GM18867 (cell line): ENCODE data around the gene PIAS2.
"Not testable (repeated sequence)": the region's sequence is repeated elsewhere in the genome, so short reads cannot be mapped to it uniquely, and the experiment has no call there.

Experiments
- ATAC-seq: cut with Tn5 transposase; IDR thresholded peaks from one replicate; pipeline ENCODE4 v1.9.1; 2021; ENCODE audit warnings: mild to moderate bottlenecking, moderate library complexity; ENCODE audit not compliant: unreplicated experiment

Gene PIAS2, protein sequence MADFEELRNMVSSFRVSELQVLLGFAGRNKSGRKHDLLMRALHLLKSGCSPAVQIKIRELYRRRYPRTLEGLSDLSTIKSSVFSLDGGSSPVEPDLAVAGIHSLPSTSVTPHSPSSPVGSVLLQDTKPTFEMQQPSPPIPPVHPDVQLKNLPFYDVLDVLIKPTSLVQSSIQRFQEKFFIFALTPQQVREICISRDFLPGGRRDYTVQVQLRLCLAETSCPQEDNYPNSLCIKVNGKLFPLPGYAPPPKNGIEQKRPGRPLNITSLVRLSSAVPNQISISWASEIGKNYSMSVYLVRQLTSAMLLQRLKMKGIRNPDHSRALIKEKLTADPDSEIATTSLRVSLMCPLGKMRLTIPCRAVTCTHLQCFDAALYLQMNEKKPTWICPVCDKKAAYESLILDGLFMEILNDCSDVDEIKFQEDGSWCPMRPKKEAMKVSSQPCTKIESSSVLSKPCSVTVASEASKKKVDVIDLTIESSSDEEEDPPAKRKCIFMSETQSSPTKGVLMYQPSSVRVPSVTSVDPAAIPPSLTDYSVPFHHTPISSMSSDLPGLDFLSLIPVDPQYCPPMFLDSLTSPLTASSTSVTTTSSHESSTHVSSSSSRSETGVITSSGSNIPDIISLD

DNA sequence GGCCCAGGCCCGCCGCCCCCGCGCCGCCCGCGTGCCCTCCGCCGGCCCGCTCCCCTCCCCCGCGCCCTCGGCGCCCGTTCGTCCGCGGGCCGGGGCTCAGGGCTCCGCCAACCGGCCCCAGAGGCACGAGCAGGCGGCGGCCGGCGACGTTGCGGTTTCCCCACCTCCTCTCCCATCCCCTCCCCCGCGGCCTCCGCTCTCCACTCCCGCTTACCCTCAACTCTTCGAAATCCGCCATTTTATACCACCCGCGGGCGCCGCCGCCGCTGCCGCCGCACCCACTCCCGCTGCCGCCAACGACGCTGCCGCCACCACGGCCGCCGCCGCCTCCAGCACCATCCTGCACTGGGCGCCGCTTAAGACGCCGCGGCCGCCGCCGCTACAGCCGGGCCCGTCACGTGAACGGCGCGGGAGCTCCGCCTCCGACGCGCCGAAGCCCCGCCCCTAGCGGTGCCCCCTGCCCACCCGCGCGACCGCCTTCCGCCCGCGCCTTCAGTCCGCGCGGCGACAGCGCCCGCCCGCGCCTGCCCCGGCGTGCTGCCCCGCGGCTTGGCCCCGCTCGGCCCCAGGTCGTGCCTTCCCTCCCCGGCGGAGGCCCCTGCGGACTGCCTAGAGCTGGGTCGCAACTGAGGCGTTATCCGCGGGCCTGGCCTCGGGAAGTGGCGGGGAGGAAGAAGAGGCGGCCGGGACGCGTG is at the start of gene PIAS2, which contains the start of gene KATNAL2:
Gene PIAS2, minus strand, starts transcription at position 400 of the 695 bp plus-strand sequence. Its CDS starts 162 bp downstream, at position 238.
Gene KATNAL2, plus strand, starts transcription at position 495 of the 695 bp plus-strand sequence. CDS start 29,271 bp downstream, outside the sequence.
- peak; percentile 86 for ATAC-seq

DNA sequence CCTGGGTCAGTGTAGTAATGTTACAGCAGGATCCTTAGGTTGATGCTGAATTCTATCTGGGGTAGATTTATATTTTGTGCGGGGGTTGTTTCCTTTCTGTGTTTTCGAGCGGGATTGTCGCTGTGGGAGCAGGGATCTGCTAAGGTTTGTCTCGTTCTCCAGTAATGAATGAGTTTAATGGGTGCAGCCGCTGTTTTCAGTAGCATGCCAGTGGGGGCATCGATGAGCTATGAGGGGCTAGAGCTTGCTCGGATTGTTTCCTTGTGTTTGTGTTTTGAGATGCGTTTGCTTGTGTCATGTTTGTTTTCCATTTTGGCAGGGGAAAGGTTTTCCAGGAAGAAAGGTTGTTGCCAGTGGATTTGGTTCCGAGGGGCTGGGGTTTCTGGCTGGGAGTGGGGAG is 49.0 kb upstream of the PIAS2 start:
- not testable (repeated sequence) for ATAC-seq

DNA sequence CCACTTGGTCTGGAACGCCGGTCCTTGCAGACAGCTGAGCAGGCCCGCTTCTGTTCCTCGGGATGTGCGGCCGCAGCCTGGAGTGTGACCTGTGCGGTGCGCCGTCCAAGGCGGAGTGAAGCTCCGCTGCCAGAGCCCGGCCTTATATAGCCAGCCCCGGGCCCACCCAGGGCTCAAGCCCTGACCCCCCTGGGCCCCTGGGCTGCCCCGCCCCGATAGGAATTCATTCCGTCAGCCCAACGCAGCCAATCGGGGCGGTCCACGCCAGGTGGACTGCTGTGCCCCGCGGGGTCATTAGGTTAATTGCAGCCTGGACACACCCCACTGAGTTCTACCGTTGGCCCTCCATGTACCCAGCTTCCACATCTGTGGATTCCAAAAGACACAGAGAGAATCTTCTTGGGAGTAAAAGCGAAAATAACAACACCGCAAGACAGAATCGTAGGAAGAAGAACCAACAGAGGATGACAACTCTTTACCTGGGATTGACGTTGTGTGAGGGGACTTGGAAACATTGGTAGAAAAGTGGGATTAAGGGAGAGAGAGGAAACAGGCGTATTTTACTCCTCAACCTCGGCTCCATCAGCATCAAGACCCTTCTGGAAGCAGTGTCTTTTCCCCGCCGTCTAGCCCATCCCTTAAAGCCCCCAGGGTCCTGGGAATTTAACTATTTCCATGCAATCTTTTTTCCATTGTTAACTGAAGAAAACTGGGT is 47.4 kb upstream of the PIAS2 start:
- ATAC-seq, result not testable (repeated sequence)

DNA sequence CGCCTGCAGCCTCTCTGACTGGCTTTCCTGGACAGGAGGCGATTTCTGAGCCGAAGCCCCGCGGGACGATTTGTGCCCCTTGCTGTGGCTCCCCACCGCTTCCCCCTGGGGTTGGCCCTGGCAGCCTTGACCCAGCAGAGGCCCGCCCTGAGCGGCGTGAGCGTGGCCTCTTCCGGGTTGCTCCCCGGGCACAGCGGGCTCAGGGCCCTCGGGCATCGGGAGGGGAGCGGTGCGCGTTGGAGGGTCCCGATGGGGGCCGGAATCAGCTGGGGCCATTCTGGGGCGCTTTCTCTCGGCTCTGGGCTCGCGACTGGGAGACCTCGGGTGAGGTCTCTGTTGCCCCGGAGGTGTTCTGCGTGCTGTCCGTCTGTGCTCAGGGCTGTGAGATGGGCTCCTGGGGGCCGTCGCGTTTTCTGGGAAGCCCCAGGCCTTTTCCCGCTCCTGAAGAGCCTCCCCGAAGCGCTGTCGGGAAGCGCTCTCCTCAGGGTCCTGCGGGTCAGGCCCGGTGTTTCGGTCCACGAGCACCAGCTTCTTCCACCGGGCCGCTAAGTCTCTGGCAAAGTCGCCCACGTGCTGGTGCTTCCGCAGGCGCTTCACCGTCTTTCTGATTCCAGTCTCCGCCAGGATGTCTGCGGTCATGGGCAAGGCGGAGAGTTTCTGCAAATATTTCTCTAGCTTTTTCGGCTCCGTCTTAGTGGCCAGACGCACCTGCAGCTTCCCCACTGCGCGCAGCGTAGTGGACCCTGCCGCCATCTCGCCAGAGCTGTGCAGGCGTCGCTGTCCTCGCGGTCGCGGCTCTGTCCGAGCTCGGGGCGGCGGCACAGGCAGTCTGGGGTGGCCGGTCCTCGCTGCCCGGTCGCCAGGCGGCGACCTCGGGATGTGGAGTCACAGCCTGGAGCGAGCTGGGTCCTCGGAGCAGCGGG is 46.6 kb upstream of the PIAS2 start:
- not testable (repeated sequence) for ATAC-seq

DNA sequence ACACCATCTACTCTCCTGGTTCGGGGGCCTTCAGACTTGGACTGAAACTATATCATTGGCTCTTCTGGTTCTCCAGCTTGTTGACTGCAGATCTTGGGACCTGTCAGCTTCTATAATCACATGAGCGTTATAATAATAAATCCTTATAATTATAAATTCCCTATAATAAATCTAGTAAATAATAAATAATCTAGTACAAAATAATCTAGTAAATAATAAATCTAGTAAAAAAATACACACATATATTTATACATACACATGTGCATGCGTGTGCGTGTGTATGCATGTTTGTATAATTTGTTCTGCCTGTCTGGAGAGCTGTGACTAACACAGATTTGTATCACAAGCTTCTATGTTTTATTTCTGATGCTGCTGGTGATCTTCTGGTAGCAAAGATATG is 40.9 kb upstream of the PIAS2 start:
- ATAC-seq, result no peak

DNA sequence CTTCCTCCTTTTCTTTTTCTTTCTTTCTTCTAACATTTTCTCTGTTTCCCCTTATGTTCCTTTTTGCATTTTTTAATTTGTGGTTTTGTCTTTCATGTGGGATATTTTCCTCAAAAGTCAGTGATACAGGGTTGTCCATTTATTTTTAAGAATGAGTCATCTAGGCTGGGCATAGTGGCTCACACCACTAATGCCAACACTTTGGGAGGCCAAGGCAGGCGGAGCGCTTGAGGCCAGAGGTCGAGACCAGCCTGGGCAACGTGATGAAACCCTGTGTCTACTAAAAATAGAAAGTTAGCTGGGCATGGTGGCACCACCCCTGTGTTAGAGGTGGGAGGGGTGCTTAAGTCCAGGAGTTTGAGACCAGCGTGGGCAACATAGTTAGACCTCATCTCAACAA is 35.9 kb upstream of the PIAS2 start:
- no peak for ATAC-seq

DNA sequence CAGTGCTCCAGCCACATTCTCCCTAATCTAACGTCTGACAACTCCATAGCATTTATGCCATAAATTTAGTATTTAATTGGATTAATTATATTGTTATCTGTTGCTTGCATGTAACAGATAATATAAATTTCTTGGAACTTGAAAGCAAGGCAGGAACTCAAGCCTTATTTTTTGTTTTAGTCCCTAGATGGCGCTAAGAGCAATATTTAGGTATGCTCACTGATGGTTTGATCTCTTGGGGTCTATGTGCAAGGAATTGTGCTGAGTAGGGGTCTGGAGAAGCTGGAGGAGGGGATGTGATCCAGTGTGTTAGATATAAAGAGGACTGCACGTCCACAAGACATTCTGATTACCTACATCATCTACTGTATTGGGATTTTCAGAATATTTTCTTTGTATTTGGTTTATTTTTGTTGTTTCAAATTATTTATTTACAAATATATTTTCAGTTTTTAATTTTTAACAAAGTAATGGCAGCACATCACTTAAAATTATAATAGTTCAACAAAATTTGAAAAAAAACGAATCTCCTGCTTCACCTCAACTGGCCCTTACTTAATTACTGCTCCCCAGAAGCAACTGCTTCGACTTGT is 32.9 kb upstream of the PIAS2 start:
- no peak for ATAC-seq

DNA sequence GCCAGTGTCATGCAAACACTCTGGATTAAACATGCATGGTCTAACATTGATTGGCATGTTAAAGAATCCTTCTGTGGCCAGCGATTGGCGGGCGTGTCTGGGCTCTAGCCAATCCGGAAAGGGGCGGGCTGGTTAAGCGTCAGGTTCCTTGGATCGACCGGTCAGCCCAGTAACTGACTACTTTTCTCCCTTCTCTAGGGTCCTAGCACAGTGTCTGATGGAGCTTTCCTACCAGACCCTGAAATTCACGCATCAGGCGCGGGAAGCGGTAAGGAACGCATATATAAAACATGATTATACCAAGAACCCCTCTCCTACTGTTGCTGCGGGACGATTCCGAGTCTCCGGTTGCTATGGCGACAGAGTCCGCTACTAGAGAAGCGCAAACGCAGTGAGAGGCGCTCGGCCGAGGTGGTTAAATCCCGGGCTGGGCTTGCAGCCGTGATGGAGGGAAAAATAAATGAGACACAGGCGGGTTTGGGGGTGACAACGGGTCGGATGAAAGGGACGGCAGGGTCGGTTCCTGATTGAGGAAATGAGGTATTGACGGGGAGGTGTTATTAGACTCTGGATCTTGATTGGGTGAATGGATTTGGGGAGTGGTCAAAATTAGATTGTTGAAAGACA is 29.5 kb upstream of the PIAS2 start:
- peak; percentile 98 for ATAC-seq

DNA sequence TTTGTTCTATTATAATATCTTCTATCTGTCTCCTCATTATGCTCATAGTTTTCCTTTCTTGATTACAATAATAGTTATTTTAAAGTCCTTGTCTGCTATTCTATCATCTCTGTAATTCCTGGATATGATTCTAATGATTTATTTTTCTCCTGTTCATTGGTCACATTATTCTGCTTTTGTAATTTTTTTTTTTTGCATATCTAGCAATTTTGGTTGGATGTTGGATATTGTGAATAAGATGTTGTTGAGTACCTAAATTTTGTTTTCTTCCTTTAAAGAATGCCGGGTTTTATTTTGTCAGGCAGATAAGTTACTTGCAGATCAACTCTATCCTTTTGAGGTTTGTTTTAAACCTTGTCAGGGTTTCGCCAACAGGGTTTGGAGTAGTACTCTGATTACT is 25.3 kb upstream of the PIAS2 start:
- ATAC-seq, result no peak

DNA sequence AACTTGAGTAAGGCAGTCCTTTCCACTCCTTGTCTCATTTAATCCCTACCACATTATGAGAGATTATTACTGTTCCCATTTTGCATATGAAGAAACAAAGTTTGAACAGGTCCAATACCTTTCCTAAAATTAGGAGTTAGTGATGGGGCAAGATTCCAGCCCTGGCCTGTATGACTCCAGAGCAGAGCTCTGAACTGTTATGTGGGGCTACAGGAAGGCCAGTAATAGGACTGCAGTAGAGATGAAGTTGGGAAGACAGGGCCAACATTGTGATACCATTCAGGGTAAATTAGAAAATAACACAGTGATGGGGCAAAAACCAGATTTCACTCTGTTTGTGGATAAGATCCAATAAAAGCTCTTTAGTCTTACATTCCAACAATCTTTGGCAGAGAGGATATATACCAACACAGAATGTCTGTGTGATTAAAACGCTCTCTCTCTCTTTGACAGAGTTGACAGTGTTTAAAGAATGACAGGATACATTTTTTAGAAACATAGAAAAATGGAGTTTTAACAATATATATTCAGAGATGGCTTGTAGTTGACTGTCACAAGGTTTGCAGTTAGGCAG is 22.8 kb upstream of the PIAS2 start:
- no peak for ATAC-seq

DNA sequence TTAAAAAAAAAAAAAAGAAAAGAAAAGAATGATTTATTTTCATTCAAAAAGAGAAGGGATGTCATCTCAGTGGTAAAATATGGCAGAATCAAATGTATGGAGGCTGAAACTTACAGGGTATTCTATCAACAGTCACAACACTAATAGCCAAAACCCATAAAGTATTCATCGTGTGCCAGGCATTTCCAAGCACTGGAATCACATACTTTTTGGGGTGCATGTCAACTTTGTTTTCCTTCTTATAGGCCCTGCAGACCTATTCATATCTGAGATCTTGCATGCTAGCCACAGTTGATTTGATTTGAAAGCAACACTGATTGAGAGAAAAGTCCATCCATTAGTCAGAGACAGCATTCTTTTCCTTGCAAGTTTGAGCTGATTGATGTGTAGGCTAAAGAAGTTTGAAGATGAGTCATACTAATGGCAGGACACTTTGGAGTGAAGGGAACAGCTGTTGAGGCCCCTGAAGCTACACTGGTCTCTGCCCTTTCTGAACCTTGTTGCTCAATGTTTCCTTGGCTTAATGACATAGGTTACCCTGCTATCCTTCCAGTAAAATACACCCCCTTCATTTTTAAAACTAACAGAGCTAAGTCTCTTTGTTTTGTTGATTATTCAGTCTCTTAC is 22.1 kb upstream of the PIAS2 start:
- no peak for ATAC-seq

DNA sequence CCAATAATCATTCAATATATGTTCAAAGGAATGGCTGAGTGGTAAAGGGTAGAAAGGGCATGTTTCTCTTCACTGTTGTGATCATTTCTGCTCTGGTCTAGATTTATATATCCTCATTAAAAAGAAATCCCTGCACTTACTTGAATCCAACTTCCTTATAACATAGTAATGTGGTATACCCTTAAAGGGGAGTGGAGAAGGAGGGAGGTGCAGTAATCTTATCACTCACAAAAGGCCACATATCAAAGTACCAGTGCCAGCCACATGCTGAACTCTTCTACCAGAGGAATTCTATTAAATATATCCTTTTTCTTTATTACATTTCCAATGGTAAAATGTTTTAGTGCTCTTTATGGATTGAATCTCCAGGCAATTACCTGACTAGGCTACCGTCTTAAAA is 3.3 kb upstream of the PIAS2 start:
- ATAC-seq, result no peak

DNA sequence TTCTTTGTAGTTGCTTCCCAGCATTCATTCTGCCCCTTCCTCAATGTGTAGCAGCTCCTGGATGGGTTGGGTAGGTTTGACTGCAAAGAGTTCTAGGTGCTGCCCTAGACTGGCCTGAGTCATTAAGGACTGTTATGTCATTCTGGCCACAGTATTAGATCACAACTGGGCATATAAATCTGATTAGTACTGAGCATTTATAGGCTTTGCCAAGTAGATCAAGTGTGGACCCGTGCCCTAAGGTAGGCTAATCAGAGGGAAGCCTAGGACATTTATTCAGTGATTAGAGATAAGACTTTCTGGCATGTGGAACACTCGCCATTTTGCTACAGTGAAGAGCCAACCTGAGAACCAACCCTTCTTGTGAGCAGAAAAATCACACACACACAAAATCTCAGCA is 2.8 kb upstream of the PIAS2 start:
- no peak for ATAC-seq

DNA sequence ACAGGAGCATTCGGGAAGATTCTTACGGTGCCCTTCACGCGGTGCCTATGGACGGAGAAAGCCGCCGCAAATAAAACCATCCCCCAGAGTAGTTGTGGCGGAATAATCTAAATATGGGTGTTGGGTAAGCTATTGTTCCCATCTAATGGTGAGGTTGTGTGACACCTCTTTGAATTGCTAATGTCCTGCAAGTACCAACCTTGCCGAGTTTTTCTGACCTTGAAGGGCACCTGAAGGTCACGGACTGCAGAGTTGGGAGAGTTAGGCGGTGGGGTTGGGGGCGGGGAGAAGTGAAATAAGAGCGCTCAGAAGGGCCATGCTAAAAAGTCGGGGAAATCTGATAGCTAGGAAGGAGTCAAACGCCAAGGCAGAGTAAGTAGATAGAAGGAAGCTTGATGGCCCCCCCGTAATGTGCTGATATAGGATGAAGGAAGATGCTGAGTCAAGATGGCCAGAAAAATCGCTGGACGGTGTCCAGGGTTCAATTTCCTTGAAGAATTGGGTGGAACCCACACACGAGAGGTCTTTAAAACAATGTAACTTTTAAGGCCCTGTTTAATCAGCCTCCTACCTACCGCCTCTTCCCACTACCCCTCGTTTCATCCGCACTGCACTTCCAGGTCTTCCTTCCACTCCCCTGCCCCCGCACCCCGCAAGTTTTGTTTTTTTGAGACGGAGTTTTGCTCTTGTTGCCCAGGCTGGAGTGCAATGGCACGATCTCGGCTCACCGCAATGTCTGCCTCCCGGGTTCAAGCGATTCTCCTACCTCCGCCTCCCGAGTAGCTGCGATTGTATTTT is 695 bp upstream of the PIAS2 start:
- no peak for ATAC-seq

DNA sequence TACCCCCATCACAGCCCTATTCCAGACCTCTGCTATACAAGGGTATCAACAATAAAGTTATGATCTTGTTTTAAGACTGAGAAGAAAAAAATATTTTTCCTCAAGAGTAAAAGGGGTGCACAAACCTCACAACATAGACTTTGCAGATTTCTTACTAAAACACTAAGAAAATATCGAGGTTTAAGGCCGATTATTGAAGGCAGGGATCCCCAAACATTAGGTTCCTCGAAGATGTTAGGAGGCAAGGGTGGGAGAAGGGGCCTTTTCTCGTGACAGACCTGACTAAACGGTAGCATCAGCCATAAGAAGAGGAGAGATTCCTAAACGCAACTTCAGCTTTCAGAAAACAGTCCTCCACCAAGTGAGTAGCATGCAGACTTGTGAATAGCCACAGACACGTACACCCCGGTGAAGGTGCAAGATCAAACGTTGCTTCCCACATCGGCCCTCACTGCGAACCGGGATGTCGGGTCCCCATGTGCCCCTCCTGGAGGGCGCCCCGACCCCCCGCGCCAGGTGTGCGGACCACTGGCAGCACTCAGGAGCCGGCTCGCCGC is 678 bp downstream of the PIAS2 start:
- ATAC-seq, result peak; percentile 39

DNA sequence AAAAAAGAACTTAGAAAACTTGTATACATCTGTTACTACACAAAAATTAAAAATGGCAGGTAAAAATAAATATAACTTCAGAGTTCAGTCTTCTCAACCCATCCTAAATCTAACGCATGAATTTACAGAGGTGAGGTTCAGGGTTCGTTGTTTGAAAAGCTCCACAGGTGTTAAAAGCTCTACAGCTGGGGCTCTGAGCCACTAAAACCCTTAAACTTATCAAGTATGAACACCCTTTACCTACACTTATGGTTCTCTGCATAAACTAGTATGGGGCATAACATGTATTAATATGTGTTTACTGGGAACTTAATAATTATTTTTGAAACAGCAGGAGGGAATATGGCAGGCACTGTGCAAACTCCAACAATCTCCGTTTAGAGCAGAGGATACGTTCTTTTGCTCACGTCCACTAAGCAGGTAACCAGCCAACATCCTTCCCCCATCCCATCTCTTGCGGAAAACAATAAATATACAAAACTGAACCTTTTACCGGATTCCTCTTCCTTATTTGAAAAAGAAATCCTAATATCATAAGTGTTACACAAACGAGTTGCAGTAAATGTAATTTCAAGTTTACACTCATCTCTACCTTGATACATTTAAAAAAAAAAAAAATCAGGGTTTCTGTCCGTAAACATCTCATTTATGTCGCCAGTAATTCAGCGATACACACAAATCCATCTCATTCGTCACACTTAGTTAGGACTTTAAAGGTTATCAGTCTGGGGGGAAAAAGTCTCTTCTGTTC is 1.3 kb downstream of the PIAS2 start:
- no peak for ATAC-seq

DNA sequence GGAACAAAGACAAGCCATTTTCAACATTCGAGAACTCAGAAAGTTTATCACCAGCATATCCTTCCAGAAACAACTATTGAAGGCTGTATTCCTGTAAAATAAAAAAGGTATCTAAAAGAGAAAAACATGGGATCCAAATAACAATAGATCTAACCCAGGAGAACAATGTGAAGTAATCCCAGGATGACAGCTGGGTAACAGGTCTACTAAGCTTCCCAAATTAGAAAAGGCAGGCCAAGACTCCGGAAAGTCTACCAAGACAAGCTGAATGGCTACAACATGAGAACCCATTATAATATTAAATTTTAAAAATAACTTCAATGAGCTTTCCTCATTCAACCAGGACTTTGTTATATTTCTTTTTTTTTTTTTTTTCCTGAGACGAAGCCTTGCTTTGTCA is 6.5 kb downstream of the PIAS2 start:
- ATAC-seq, result no peak
